OCI-LY3 (cell line): ENCODE results near the gene VPS29.

Experiments used
- H2AFZ ChIP-seq: fragments of 200-600, 300-600 bp; shearing (Covaris generic); 2 replicates; pipeline ENCODE4 v1.6.0; 2014; ENCODE audit warnings: antibody characterized with exemption, low read depth, low read length
- H3K27ac ChIP-seq: fragments of 200-600, 300-600 bp; sonication (generic); 2 replicates; pipeline ENCODE4 v1.5.1; 2014; ENCODE audit warnings: mild to moderate bottlenecking, low read length, moderate library complexity, mixed read lengths
- H3K27me3 ChIP-seq: fragments of 200-600, 300-600 bp; sonication (generic); 2 replicates; pipeline ENCODE4 v1.6.1; 2014; ENCODE audit warnings: low read depth, low read length, mixed read lengths
- H3K36me3 ChIP-seq: fragments of 200-600, 300-600 bp; sonication (generic); replicated peaks from 2 replicates; pipeline ENCODE3; 2014; ENCODE audit warnings: low read depth, low read length, mixed read lengths
- H3K4me1 ChIP-seq: fragments of 300-600, 200-600 bp; sonication (generic); 2 replicates; pipeline ENCODE4 v1.6.1; 2014; ENCODE audit warnings: low read length, mixed read lengths
- H3K4me2 ChIP-seq: fragments of 200-600, 300-600 bp; sonication (generic); 2 replicates; pipeline ENCODE4 v1.6.1; 2014; ENCODE audit warnings: low read length, mixed read lengths
- H3K4me3 ChIP-seq: fragments of 300-600, 200-600 bp; sonication (generic); 2 replicates; pipeline ENCODE4 v1.5.1; 2014; ENCODE audit warnings: antibody characterized with exemption, mild to moderate bottlenecking, low read length, moderate library complexity
- H3K79me2 ChIP-seq: fragments of 300-600, 200-600 bp; shearing (Covaris generic); 2 replicates; pipeline ENCODE4 v1.6.1; 2014; ENCODE audit warnings: mild to moderate bottlenecking, low read length, mixed read lengths
- H3K9ac ChIP-seq: fragments of 300-600, 200-600 bp; shearing (Covaris generic); 2 replicates; pipeline ENCODE4 v1.6.0; 2014; ENCODE audit warnings: mild to moderate bottlenecking, low read length, moderate library complexity
- H3K9me3 ChIP-seq: fragments of 200-600, 300-600 bp; shearing (Covaris generic); 2 replicates; pipeline ENCODE4 v1.6.1; 2014; ENCODE audit warnings: low read length, mixed read lengths; ENCODE audit not compliant: insufficient read depth
- H4K20me1 ChIP-seq: fragments of 200-600, 300-600 bp; sonication (generic); 2 replicates; pipeline ENCODE4 v1.6.1; 2016; ENCODE audit warnings: low read length, mixed read lengths; ENCODE audit not compliant: insufficient read depth
- CTCF ChIP-seq: fragments of 200-600, 300-600 bp; sonication (generic); IDR thresholded peaks from 2 replicates; pipeline ENCODE4 v1.5.1; 2014; ENCODE audit warnings: antibody characterized with exemption, low read length, low read depth
- EZH2phosphoT487 ChIP-seq: fragments of 200-600 bp; shearing (Covaris generic); IDR thresholded peaks from 2 replicates; pipeline ENCODE4 v1.6.1; 2018; ENCODE audit warnings: antibody characterized with exemption, mixed run types, low read depth

Gene VPS29

GRCh38 chr12:110451263-110451662 lies 50.6 kb downstream of the VPS29 start:
- Histone ChIP-seq H3K36me3 (peaks cover 34% of the 10 kb centered on the region), H4K20me1 (peaks cover 6% of the 10 kb centered on the region; the same call in 1 of the 2 replicates), H3K79me2 (peaks cover 39% of the 10 kb centered on the region), H3K4me1 (peaks cover 19% of the 10 kb centered on the region), H3K9ac (no peak overlapping the region), H2AFZ (no peak overlapping the region), H3K27me3 (no peaks in the 10 kb centered on the region), H3K4me2 (no peak overlapping the region), H3K9me3 (no peaks in the 10 kb centered on the region), H3K4me3 (no peak overlapping the region), H3K27ac (no peak overlapping the region)
- TF ChIP-seq EZH2phosphoT487, result no peak

- peaks cover 49% of the 10 kb centered on the region for H3K79me2 ChIP-seq
- peaks cover 6% of the 10 kb centered on the region; the same call in 1 of the 2 replicates for H4K20me1 ChIP-seq
- peak within 1 kb of the TSS; percentile 98 for H3K4me3 ChIP-seq
- peaks cover 12% of the 10 kb centered on the region for H3K4me1 ChIP-seq
- H3K9ac ChIP-seq, result peak within 1 kb of the TSS; percentile 98
- peaks cover 34% of the 10 kb centered on the region for H3K36me3 ChIP-seq
- no peaks in the 10 kb centered on the region for H3K9me3 ChIP-seq
- H3K4me2 ChIP-seq, result peak within 1 kb of the TSS; percentile 78
- H3K27me3 ChIP-seq, result no peaks in the 10 kb centered on the region
- TF ChIP-seq EZH2phosphoT487 (no peak), CTCF (peak; percentile 78)
- H3K27ac ChIP-seq, result peak within 1 kb of the TSS; percentile 95
- peak within 1 kb of the TSS; percentile 83 for H2AFZ ChIP-seq
Observed at GRCh38 chr12:110449799-110450497, 52.0 kb downstream of the VPS29 start, which contains the start of gene ARPC3. Gene ARPC3 (minus strand): TSS chr12:110450337. CDS start chr12:110450260, 77 bp downstream.

- Histone ChIP-seq H3K27me3 (no peaks in the 10 kb centered on the region), H3K36me3 (peaks cover 49% of the 10 kb centered on the region), H3K9ac (no peak overlapping the region), H3K79me2 (peaks cover 41% of the 10 kb centered on the region), H3K4me1 (peaks cover 10% of the 10 kb centered on the region), H3K4me2 (no peak overlapping the region), H3K4me3 (no peak overlapping the region), H2AFZ (no peak overlapping the region), H3K27ac (no peak overlapping the region), H3K9me3 (no peaks in the 10 kb centered on the region), H4K20me1 (peaks cover 6% of the 10 kb centered on the region; the same call in 1 of the 2 replicates)
- TF ChIP-seq EZH2phosphoT487 (no peak), CTCF (no peak)
Observed at GRCh38 chr12:110444455-110444854, 57.5 kb downstream of the VPS29 start.
